H9 (cell line): ENCODE results near the gene TBL1Y. TPM values are rescaled to one million over a fixed set of nuclear protein-coding genes. Genes with fewer than 3 reads are reported as not detected.

Source experiments
- DNase-seq: peaks from one replicate; pipeline ENCODE4 v3.0.0-alpha.2; 2017
- H2AFZ ChIP-seq: one replicate; pipeline ENCODE4 v1.6.1; 2013; ENCODE audit warnings: mild to moderate bottlenecking, low read length, control low read depth, moderate library complexity
- H2AK5ac ChIP-seq: 2 replicates; pipeline ENCODE4 v1.6.1; 2013; ENCODE audit warnings: low read length, control low read depth, mixed read lengths; ENCODE audit not compliant: insufficient read length
- H2BK120ac ChIP-seq: one replicate; pipeline ENCODE4 v1.6.1; 2013; ENCODE audit warnings: low read depth, mild to moderate bottlenecking, low read length, control low read depth, inconsistent platforms; ENCODE audit not compliant: poor library complexity, severe bottlenecking
- H2BK12ac ChIP-seq: 2 replicates; pipeline ENCODE4 v1.6.1; 2013; ENCODE audit warnings: low read length, control low read depth, mixed read lengths, low read depth; ENCODE audit not compliant: insufficient read length
- H2BK15ac ChIP-seq: 2 replicates; pipeline ENCODE4 v1.6.1; 2013; ENCODE audit warnings: low read depth, low read length, control low read depth
- H2BK20ac ChIP-seq: one replicate; pipeline ENCODE4 v1.6.1; 2013; ENCODE audit warnings: low read depth, mild to moderate bottlenecking, low read length, control low read depth, inconsistent platforms; ENCODE audit not compliant: poor library complexity, severe bottlenecking
- H2BK5ac ChIP-seq: 2 replicates; pipeline ENCODE4 v1.6.1; 2013; ENCODE audit warnings: low read length, control low read depth, mixed read lengths; ENCODE audit not compliant: insufficient read length
- H3K14ac ChIP-seq: 2 replicates; pipeline ENCODE4 v1.6.1; 2013; ENCODE audit warnings: low read length, control low read depth; ENCODE audit not compliant: insufficient read depth
- H3K18ac ChIP-seq: 2 replicates; pipeline ENCODE4 v1.6.1; 2013; ENCODE audit warnings: low read depth, mild to moderate bottlenecking, mixed read lengths, low read length, control low read depth; ENCODE audit not compliant: insufficient read length
- H3K23ac ChIP-seq: 2 replicates; pipeline ENCODE4 v1.6.1; 2013; ENCODE audit warnings: low read length, control low read depth, mixed read lengths, low read depth; ENCODE audit not compliant: insufficient read length
- H3K23me2 ChIP-seq: 2 replicates; pipeline ENCODE4 v1.6.1; 2013; ENCODE audit warnings: low read depth, mild to moderate bottlenecking, mixed read lengths, low read length, control low read depth; ENCODE audit not compliant: insufficient read length, poor library complexity, severe bottlenecking
- H3K27ac ChIP-seq: 2 replicates; pipeline ENCODE4 v1.5.1; 2013; ENCODE audit warnings: low read length, control low read depth, mixed read lengths, low read depth; ENCODE audit not compliant: insufficient read length
- H3K27me3 ChIP-seq: 2 replicates; pipeline ENCODE4 v1.6.1; 2013; ENCODE audit warnings: low read length, control low read depth, inconsistent platforms; ENCODE audit not compliant: insufficient read depth
- H3K4ac ChIP-seq: 2 replicates; pipeline ENCODE4 v1.6.1; 2013; ENCODE audit warnings: low read depth, mild to moderate bottlenecking, control low read depth, inconsistent platforms, low read length, moderate library complexity
- H3K4me1 ChIP-seq: 2 replicates; pipeline ENCODE4 v1.6.1; 2013; ENCODE audit warnings: low read length, control low read depth, inconsistent platforms; ENCODE audit not compliant: insufficient read depth
- H3K4me2 ChIP-seq: 2 replicates; pipeline ENCODE4 v1.6.1; 2013; ENCODE audit warnings: low read length, control low read depth, mixed read lengths; ENCODE audit not compliant: insufficient read length, insufficient read depth
- H3K56ac ChIP-seq: 2 replicates; pipeline ENCODE4 v1.6.1; 2013; ENCODE audit warnings: low read depth, mild to moderate bottlenecking, mixed read lengths, low read length, control low read depth; ENCODE audit not compliant: insufficient read length
- H3K79me1 ChIP-seq: 2 replicates; pipeline ENCODE4 v1.6.1; 2013; ENCODE audit warnings: low read depth, mild to moderate bottlenecking, moderate library complexity, low read length, control low read depth, inconsistent platforms; ENCODE audit not compliant: insufficient read depth, poor library complexity, severe bottlenecking
- H3K79me2 ChIP-seq: 2 replicates; pipeline ENCODE4 v1.6.1; 2013; ENCODE audit warnings: low read length, control low read depth, inconsistent platforms; ENCODE audit not compliant: insufficient read depth
- H3K9ac ChIP-seq: 2 replicates; pipeline ENCODE4 v1.6.1; 2013; ENCODE audit warnings: low read length, control low read depth, mixed read lengths; ENCODE audit not compliant: insufficient read length; ENCODE audit errors: extremely low read depth
- H3K9me3 ChIP-seq: one replicate; pipeline ENCODE4 v1.6.1; 2013; ENCODE audit warnings: low read depth, low read length, inconsistent platforms; ENCODE audit not compliant: control insufficient read depth
- H3T11ph ChIP-seq: one replicate; pipeline ENCODE4 v1.6.1; 2013; ENCODE audit warnings: mild to moderate bottlenecking, low read length, control low read depth, inconsistent platforms
- H4K20me1 ChIP-seq: one replicate; pipeline ENCODE4 v1.6.1; 2013; ENCODE audit not compliant: control insufficient read depth, insufficient read length, insufficient read depth
- H4K5ac ChIP-seq: 2 replicates; pipeline ENCODE4 v1.6.1; 2013; ENCODE audit warnings: low read depth, mild to moderate bottlenecking, mixed read lengths, low read length, control low read depth; ENCODE audit not compliant: insufficient read length
- H4K8ac ChIP-seq: replicated peaks from 2 replicates; pipeline ENCODE4 v1.6.1; 2013; ENCODE audit warnings: low read length, control low read depth, mixed read lengths, low read depth; ENCODE audit not compliant: insufficient read length
- H4K91ac ChIP-seq: 2 replicates; pipeline ENCODE4 v1.6.1; 2013; ENCODE audit warnings: low read depth, mild to moderate bottlenecking, moderate library complexity, mixed read lengths, low read length, control low read depth; ENCODE audit not compliant: insufficient read length
- H3K27ac Mint-ChIP-seq, 3 experiments: 2 replicates in 2 of 3; 3 replicates in 1 of 3; pipeline ENCODE4 v1.8.0; 2020 to 2021; ENCODE audit warnings: mixed read lengths in 3 of 3, mild to moderate bottlenecking in 1 of 3, moderate library complexity in 1 of 3
- H3K27me3 Mint-ChIP-seq: 2 replicates; pipeline ENCODE4 v1.8.0; 2021; ENCODE audit warnings: low read depth, mild to moderate bottlenecking, moderate library complexity, mixed read lengths
- H3K36me3 Mint-ChIP-seq, 3 experiments: 2 replicates in 2 of 3; 3 replicates in 1 of 3; pipeline ENCODE4 v1.8.0; 2020 to 2021; ENCODE audit warnings: low read depth in 3 of 3, mixed read lengths in 3 of 3; ENCODE audit not compliant: insufficient read depth in 1 of 3
- H3K4me1 Mint-ChIP-seq, 2 experiments: 2 replicates each; pipeline ENCODE4 v1.8.0; 2020; ENCODE audit warnings: mixed read lengths in 2 of 2
- H3K4me3 Mint-ChIP-seq, 2 experiments: 2 replicates in 1 of 2; 3 replicates in 1 of 2; pipeline ENCODE4 v1.8.0; 2020 to 2021; ENCODE audit warnings: mild to moderate bottlenecking in 2 of 2, mixed read lengths in 2 of 2, moderate library complexity in 1 of 2
- H3K9me3 Mint-ChIP-seq, 2 experiments: 2 replicates in 1 of 2; 3 replicates in 1 of 2; pipeline ENCODE4 v1.8.0; 2020; ENCODE audit warnings: mild to moderate bottlenecking in 2 of 2, mixed read lengths in 2 of 2, moderate library complexity in 1 of 2
- CTCF ChIP-seq: fragments of 200-600 bp; sonication (generic); conservative IDR thresholded peaks from 3 replicates; pipeline ENCODE4 v1.8.0; 2021; ENCODE audit warnings: antibody characterized with exemption, mild to moderate bottlenecking
- WGBS: extraction: QIAGEN DNeasy Blood & Tissue Kit; methylation state at CpG from one replicate; pipeline ENCODE4 v1.1.7; 2013; ENCODE audit warnings: missing lambda C conversion rate, low lambda C conversion rate, mixed read lengths; ENCODE audit not compliant: insufficient read length; ENCODE audit errors: extremely low coverage; 5-methylcytosine and 5-hydroxymethylcytosine counted together
- total RNA-seq: library from RNA; stranded (reverse); gene quantifications from 2 replicates; pipeline ENCODE4 v1.2.1, GENCODE V29; 2021

The TBL1Y gene
- total RNA-seq, 1 experiment from 2014 or later, result not detected

DNA sequence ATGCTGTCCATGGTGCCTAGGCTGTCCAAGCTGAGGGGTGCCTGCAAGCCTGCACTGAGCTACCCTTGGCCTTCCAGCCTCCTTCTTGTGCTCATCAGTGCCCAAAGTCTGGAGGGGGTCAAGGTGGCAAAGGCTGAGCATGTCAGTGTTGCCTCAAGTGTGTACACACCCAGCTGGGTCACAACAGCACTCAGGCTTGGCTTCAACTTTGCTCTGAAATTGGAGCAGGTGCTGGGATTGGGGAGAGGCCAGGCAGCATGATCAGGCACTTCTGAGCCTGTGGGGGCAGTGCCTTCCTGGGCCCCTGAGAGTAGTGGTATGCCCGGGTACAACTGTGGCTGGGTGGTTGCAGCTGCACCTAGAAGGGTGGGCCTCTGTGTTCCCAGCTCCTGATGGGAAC, 18.7 kb downstream of the TBL1Y start:
- no peak overlapping the region for H3K4ac ChIP-seq
- Mint-ChIP-seq H3K36me3 (no peaks in the 10 kb centered on the region), H3K27me3 (no peaks in the 10 kb centered on the region), H3K4me1 (no peaks in the 10 kb centered on the region), H3K27ac (no peak overlapping the region), H3K9me3 (no peaks in the 10 kb centered on the region), H3K4me3 (no peak overlapping the region)
- no peak overlapping the region for H2BK120ac ChIP-seq
- H3T11ph ChIP-seq, result no peak overlapping the region
- no peaks in the 10 kb centered on the region for H3K79me1 ChIP-seq
- no peaks in the 10 kb centered on the region for H3K23me2 ChIP-seq
- WGBS, result no CpG with 5 or more reads among the region's 1 CpG
- H4K20me1 ChIP-seq, result no peaks in the 10 kb centered on the region
- H3K27me3 ChIP-seq, result no peaks in the 10 kb centered on the region
- H3K4me2 ChIP-seq, result no peak overlapping the region
- H3K9ac ChIP-seq, result no peak overlapping the region
- H4K91ac ChIP-seq, result no peak overlapping the region
- no peak overlapping the region for H2BK20ac ChIP-seq
- TF ChIP-seq CTCF, result no peak
- H3K23ac ChIP-seq, result no peak overlapping the region
- no peak overlapping the region for H2BK15ac ChIP-seq
- H4K8ac ChIP-seq, result no peak overlapping the region
- DNase-seq, result no peak
- H2AK5ac ChIP-seq, result no peak overlapping the region
- no peak overlapping the region for H2AFZ ChIP-seq
- no peak overlapping the region for H3K18ac ChIP-seq
- no peak overlapping the region for H2BK5ac ChIP-seq
- no peaks in the 10 kb centered on the region for H3K9me3 ChIP-seq
- H3K4me1 ChIP-seq, result no peaks in the 10 kb centered on the region
- H3K14ac ChIP-seq, result no peak overlapping the region
- no peak overlapping the region for H3K27ac ChIP-seq
- H3K79me2 ChIP-seq, result no peaks in the 10 kb centered on the region
- no peak overlapping the region for H3K56ac ChIP-seq
- no peak overlapping the region for H4K5ac ChIP-seq
- no peak overlapping the region for H2BK12ac ChIP-seq
